CD4-positive, alpha-beta T cell treated with Interleukin-12 subunit alpha and Interleukin-12 subunit beta, for 1 hour (primary cell): ENCODE results near the gene PCDHA13.
"Not testable (repeated sequence)": the region's sequence is repeated elsewhere in the genome, so short reads cannot be mapped to it uniquely, and the experiment has no call there.

Source experiments
- DNase-seq: peaks from one replicate; pipeline ENCODE4 v3.0.0-alpha.2; 2020

Gene PCDHA13

GRCh38 chr5:140881889-140882590 is at the start of gene PCDHA13:
Gene PCDHA13 (plus strand): TSS chr5:140882124. CDS start chr5:140882269, 145 bp downstream.
- no peak for DNase-seq

- DNase-seq, result no peak
Measured at GRCh38 chr5:140833993-140834392, 47.9 kb upstream of the PCDHA13 start, which contains the start of gene PCDHA7. Gene PCDHA7 (plus strand): TSS chr5:140834269. CDS start chr5:140834384, 115 bp downstream.

- DNase-seq, result not testable (repeated sequence)
Measured at GRCh38 chr5:140834439-140835008, 47.4 kb upstream of the PCDHA13 start.

- no peak for DNase-seq
Measured at GRCh38 chr5:140835622-140836510, 46.1 kb upstream of the PCDHA13 start.

- DNase-seq, result peak; percentile 6
Measured at GRCh38 chr5:140840978-140841962, 40.7 kb upstream of the PCDHA13 start, which contains the start of gene PCDHA8. Gene PCDHA8 (plus strand): TSS chr5:140841187. CDS start chr5:140841322, 135 bp downstream.

GRCh38 chr5:140842798-140843733 is 38.9 kb upstream of the PCDHA13 start:
- no peak for DNase-seq

GRCh38 chr5:140848139-140849102 is 33.5 kb upstream of the PCDHA13 start, which contains the start of gene PCDHA9:
Gene PCDHA9 (plus strand): TSS chr5:140848382. CDS start chr5:140848496, 114 bp downstream.
- DNase-seq, result not testable (repeated sequence)

- not testable (repeated sequence) for DNase-seq
Measured at GRCh38 chr5:140849831-140850634, 31.9 kb upstream of the PCDHA13 start.

GRCh38 chr5:140855772-140856674 is 25.9 kb upstream of the PCDHA13 start, which contains the start of gene PCDHA10:
Gene PCDHA10 (plus strand): TSS chr5:140855897. CDS start chr5:140856049, 152 bp downstream.
- no peak for DNase-seq

- DNase-seq, result no peak
Measured at GRCh38 chr5:140857177-140857986, 24.5 kb upstream of the PCDHA13 start.

GRCh38 chr5:140857987-140858240 is 24.0 kb upstream of the PCDHA13 start:
- DNase-seq, result no peak

- DNase-seq, result no peak
Measured at GRCh38 chr5:140862441-140863295, 19.3 kb upstream of the PCDHA13 start.

- DNase-seq, result no peak
Measured at GRCh38 chr5:140868721-140869554, 13.0 kb upstream of the PCDHA13 start, which contains the start of gene PCDHA11. Gene PCDHA11 (plus strand): TSS chr5:140868957. CDS start chr5:140869104, 147 bp downstream.

GRCh38 chr5:140869555-140869886 is 12.4 kb upstream of the PCDHA13 start:
- no peak for DNase-seq
